K562 (cell line): Measurements from ENCODE around the gene EFNA2. TPM values are rescaled to one million over a fixed set of nuclear protein-coding genes. Genes with fewer than 3 reads are reported as not detected.

Experiments used
- ARID2 ChIP-seq: fragments of 450-650 bp; IDR thresholded peaks from 2 replicates; pipeline ENCODE4 v1.6.1; 2017; ENCODE audit warnings: antibody characterized with exemption, mild to moderate bottlenecking
- BMI1 ChIP-seq: fragments of 150-350 bp; IDR thresholded peaks from 2 replicates; pipeline ENCODE4 v1.6.1; 2014; ENCODE audit warnings: low read length
- CBX1 ChIP-seq: sonication (generic); IDR thresholded peaks from 2 replicates; pipeline ENCODE4 v1.6.1; 2016; ENCODE audit warnings: antibody characterized with exemption, low read depth, mild to moderate bottlenecking
- DEAF1 ChIP-seq: fragments of 450-650 bp; formaldehyde crosslinking; IDR thresholded peaks from 2 replicates; pipeline ENCODE4 v1.4.0; 2020; ENCODE audit warnings: mild to moderate bottlenecking, moderate library complexity
- E2F6 ChIP-seq, 2 experiments: IDR thresholded peaks; 2 replicates each; pipeline ENCODE4 v1.6.1; 2011; ENCODE audit warnings: borderline replicate concordance in 1 of 2, control low read depth in 1 of 2, low read depth in 1 of 2, low read length in 1 of 2, mild to moderate bottlenecking in 1 of 2, mixed read lengths in 1 of 2, moderate library complexity in 1 of 2; ENCODE audit not compliant: insufficient read depth in 1 of 2, insufficient read length in 1 of 2, poor library complexity in 1 of 2, severe bottlenecking in 1 of 2; ENCODE audit errors: extremely low read depth in 1 of 2
- EP300 ChIP-seq: IDR thresholded peaks from 2 replicates; pipeline ENCODE4 v1.6.1; 2012; ENCODE audit warnings: low read length, improper control_type of control experiment
- ETS2 ChIP-seq: IDR thresholded peaks from 2 replicates; pipeline ENCODE4 v1.6.1; 2016; ENCODE audit warnings: borderline replicate concordance, missing genetic modification characterization, mild to moderate bottlenecking, moderate library complexity, missing compliant biosample characterization; ENCODE audit not compliant: poor library complexity, severe bottlenecking
- FUS ChIP-seq: fragments of 200-400 bp; formaldehyde crosslinking; optimal IDR thresholded peaks from 2 replicates; pipeline ENCODE3; 2017; ENCODE audit warnings: low read depth, low read length
- HMGN3 ChIP-seq: IDR thresholded peaks from 2 replicates; pipeline ENCODE4 v1.6.1; 2011; ENCODE audit warnings: borderline replicate concordance, low read depth, mild to moderate bottlenecking, mixed read lengths, low read length; ENCODE audit not compliant: insufficient read length; ENCODE audit errors: extremely low read depth
- PHF21A ChIP-seq: fragments of 450-650 bp; IDR thresholded peaks from 2 replicates; pipeline ENCODE4 v1.6.1; 2017; ENCODE audit warnings: low read depth, borderline replicate concordance
- SP2 ChIP-seq: IDR thresholded peaks from 2 replicates; pipeline ENCODE4 v1.6.1; 2011; ENCODE audit warnings: mild to moderate bottlenecking, low read depth, low read length, moderate library complexity; ENCODE audit not compliant: poor library complexity, severe bottlenecking; ENCODE audit errors: extremely low read depth
- TGIF2 ChIP-seq: sonication (generic); formaldehyde crosslinking; IDR thresholded peaks from 2 replicates; pipeline ENCODE4 v1.8.1; 2022; ENCODE audit warnings: mild to moderate bottlenecking, missing genetic modification reagents, moderate library complexity
- ZC3H8 ChIP-seq: fragments of 450-650 bp; IDR thresholded peaks from 2 replicates; pipeline ENCODE4 v1.6.1; 2017
- ZNF444 ChIP-seq: fragments of 250-450 bp; sonication (Bioruptor Pico); IDR thresholded peaks from 2 replicates; pipeline ENCODE4 v1.4.0; 2020; ENCODE audit warnings: mild to moderate bottlenecking, moderate library complexity
- polyA plus RNA-seq, 8 experiments: library from polyadenylated mRNA; depleted of rRNA in 4 of 8; stranded (reverse) in 5 of 8; unstranded in 3 of 8; fragments of >200 nt; fragmentation: Nextera tagmentation in 2 of 8; fragmentation: Illumina TruSeq in 1 of 8; extraction: Ambion mirVana in 2 of 8; extraction: Trizol in 1 of 8; gene quantifications; 2 replicates each; pipeline versions ENCODE4 v1.2.1 to v1.2.3, GENCODE V29; 2011 to 2014; ENCODE audit warnings: inconsistent platforms in 1 of 8, missing spikeins in 1 of 8
- total RNA-seq, 7 experiments: library from RNA; depleted of rRNA in 6 of 7; stranded (reverse); fragments of >200 nt in 6 of 7; fragmentation: Illumina TruSeq in 2 of 7; extraction: Trizol in 2 of 7; gene quantifications; 2 replicates each; pipeline versions ENCODE4 v1.2.1 to v1.2.3, GENCODE V29; 2011 to 2021; ENCODE audit warnings: low replicate concordance in 1 of 7

EFNA2 gene
- total and polyA plus RNA-seq, 9 of the 15 experiments (the other 6 are each of a cell fraction or from before 2014, with no cell fraction given), result 0.11 to 0.44 (median 0.15) TPM; not detected in 6

GRCh38 chr19:1274081-1274851, 11.4 kb upstream of the EFNA2 start (continued):
- TF ChIP-seq ZNF444 (CRISPR knock-in tag) (no peak), ZC3H8 (no peak), DEAF1 (CRISPR knock-in tag) (no peak), SP2 (no peak), ARID2 (no peak), ETS2 (no peak), TGIF2 (no peak), FUS (peak; percentile 57), EP300 (no peak), HMGN3 (no peak), CBX1 (0 out of 2 replicates have a peak, but pooled peaks have one; percentile 22), PHF21A (no peak), E2F6 (IDR thresholded peaks at IDR 0.05; ENCODE audit: borderline replicate concordance in 1 of 2, extremely low read depth in 1 of 2, insufficient read depth in 1 of 2, insufficient read length in 1 of 2, low read depth in 1 of 2, low read length in 1 of 2, poor library complexity in 1 of 2, severe bottlenecking in 1 of 2) (peak; percentile 4 to 60), BMI1 (no peak)
